ENCODE results near the gene TK2. TPM values are rescaled to one million over a fixed set of nuclear protein-coding genes. Genes with fewer than 3 reads are reported as not detected.

TK2 gene
- total and polyA plus RNA-seq, 9 of the 15 experiments (the other 6 are each of a cell fraction or from before 2014, with no cell fraction given), result 1.1 to 10.2 (median 5.3) TPM

DNA sequence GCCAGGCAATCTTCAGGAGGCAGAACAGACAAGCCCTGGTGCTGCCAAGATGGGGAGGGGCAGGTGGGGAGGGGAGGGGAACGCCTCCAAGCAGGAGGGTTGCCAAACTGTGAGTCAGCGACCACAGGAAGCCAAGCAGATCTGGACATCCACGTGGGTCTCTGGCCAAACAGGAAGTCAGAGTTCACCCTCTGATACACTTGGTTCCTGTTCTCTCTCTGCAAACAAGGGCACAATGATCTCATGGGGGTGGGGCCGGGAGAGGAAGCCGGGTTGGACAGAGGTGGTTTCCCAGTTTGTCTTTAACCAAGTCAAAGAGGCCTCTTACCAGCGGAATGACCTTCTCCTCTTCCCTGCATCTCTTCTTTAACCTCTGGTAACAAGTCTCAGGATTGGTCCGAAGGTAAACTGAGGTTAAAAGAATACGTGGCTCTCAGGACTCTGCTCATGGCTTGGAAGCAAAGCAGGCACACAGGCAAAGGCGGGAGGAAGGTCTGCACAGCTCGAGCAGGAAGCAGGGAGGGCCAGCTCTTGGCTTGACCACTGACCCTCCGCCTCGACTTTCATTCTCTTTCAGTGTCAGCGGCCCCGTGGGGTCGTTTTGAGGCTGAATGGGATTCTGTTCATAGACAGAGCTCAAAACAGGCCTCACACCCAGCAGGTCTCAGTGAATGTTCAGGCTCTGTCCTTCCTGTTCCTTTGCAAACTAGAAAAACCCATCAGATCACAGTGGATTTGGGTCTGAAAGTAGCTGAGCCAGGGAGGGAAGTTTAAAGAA, 32.9 kb downstream of the TK2 start (continued):
- no peak for TF ChIP-seq KLF1 (tag; IDR thresholded peaks at IDR 0.05)
- TF ChIP-seq ZMIZ1 (IDR thresholded peaks at IDR 0.05; ENCODE audit: low read depth in 2 of 2, low read length in 2 of 2), result no peak
- no peak for TF ChIP-seq ZNF134 (CRISPR knock-in tag; conservative IDR thresholded peaks at IDR 0.05)
- no peak for TF ChIP-seq RHOXF2B (CRISPR knock-in tag; conservative IDR thresholded peaks at IDR 0.05)
- TF ChIP-seq MAFF (IDR thresholded peaks at IDR 0.05; ENCODE audit: low read length), result no peak
- TF ChIP-seq, protein P1, sequence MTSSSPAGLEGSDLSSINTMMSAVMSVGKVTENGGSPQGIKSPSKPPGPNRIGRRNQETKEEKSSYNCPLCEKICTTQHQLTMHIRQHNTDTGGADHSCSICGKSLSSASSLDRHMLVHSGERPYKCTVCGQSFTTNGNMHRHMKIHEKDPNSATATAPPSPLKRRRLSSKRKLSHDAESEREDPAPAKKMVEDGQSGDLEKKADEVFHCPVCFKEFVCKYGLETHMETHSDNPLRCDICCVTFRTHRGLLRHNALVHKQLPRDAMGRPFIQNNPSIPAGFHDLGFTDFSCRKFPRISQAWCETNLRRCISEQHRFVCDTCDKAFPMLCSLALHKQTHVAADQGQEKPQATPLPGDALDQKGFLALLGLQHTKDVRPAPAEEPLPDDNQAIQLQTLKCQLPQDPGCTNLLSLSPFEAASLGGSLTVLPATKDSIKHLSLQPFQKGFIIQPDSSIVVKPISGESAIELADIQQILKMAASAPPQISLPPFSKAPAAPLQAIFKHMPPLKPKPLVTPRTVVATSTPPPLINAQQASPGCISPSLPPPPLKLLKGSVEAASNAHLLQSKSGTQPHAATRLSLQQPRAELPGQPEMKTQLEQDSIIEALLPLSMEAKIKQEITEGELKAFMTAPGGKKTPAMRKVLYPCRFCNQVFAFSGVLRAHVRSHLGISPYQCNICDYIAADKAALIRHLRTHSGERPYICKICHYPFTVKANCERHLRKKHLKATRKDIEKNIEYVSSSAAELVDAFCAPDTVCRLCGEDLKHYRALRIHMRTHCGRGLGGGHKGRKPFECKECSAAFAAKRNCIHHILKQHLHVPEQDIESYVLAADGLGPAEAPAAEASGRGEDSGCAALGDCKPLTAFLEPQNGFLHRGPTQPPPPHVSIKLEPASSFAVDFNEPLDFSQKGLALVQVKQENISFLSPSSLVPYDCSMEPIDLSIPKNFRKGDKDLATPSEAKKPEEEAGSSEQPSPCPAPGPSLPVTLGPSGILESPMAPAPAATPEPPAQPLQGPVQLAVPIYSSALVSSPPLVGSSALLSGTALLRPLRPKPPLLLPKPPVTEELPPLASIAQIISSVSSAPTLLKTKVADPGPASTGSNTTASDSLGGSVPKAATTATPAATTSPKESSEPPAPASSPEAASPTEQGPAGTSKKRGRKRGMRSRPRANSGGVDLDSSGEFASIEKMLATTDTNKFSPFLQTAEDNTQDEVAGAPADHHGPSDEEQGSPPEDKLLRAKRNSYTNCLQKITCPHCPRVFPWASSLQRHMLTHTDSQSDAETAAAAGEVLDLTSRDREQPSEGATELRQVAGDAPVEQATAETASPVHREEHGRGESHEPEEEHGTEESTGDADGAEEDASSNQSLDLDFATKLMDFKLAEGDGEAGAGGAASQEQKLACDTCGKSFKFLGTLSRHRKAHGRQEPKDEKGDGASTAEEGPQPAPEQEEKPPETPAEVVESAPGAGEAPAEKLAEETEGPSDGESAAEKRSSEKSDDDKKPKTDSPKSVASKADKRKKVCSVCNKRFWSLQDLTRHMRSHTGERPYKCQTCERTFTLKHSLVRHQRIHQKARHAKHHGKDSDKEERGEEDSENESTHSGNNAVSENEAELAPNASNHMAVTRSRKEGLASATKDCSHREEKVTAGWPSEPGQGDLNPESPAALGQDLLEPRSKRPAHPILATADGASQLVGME (CRISPR knock-in tag; IDR thresholded peaks at IDR 0.05), result no peak
- no peak for TF ChIP-seq MTF1 (CRISPR knock-in tag; IDR thresholded peaks at IDR 0.05; ENCODE audit: borderline replicate concordance)
- TF ChIP-seq, protein P2, sequence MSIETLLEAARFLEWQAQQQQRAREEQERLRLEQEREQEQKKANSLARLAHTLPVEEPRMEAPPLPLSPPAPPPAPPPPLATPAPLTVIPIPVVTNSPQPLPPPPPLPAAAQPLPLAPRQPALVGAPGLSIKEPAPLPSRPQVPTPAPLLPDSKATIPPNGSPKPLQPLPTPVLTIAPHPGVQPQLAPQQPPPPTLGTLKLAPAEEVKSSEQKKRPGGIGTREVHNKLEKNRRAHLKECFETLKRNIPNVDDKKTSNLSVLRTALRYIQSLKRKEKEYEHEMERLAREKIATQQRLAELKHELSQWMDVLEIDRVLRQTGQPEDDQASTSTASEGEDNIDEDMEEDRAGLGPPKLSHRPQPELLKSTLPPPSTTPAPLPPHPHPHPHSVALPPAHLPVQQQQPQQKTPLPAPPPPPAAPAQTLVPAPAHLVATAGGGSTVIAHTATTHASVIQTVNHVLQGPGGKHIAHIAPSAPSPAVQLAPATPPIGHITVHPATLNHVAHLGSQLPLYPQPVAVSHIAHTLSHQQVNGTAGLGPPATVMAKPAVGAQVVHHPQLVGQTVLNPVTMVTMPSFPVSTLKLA (conservative IDR thresholded peaks at IDR 0.05), result peak; percentile 97 to 98
- TF ChIP-seq ZNF764 (CRISPR knock-in tag; IDR thresholded peaks at IDR 0.05; ENCODE audit: low read depth), result no peak
- TF ChIP-seq SMAD3 (CRISPR knock-in tag; conservative IDR thresholded peaks at IDR 0.05), result no peak
- TF ChIP-seq ZFPM2 (CRISPR knock-in tag; IDR thresholded peaks at IDR 0.05), result no peak
- TF ChIP-seq, protein P3, sequence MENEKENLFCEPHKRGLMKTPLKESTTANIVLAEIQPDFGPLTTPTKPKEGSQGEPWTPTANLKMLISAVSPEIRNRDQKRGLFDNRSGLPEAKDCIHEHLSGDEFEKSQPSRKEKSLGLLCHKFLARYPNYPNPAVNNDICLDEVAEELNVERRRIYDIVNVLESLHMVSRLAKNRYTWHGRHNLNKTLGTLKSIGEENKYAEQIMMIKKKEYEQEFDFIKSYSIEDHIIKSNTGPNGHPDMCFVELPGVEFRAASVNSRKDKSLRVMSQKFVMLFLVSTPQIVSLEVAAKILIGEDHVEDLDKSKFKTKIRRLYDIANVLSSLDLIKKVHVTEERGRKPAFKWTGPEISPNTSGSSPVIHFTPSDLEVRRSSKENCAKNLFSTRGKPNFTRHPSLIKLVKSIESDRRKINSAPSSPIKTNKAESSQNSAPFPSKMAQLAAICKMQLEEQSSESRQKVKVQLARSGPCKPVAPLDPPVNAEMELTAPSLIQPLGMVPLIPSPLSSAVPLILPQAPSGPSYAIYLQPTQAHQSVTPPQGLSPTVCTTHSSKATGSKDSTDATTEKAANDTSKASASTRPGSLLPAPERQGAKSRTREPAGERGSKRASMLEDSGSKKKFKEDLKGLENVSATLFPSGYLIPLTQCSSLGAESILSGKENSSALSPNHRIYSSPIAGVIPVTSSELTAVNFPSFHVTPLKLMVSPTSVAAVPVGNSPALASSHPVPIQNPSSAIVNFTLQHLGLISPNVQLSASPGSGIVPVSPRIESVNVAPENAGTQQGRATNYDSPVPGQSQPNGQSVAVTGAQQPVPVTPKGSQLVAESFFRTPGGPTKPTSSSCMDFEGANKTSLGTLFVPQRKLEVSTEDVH (IDR thresholded peaks at IDR 0.05; ENCODE audit: low read depth, partially characterized antibody), result peak; percentile 40
- TF ChIP-seq SRSF7 (optimal IDR thresholded peaks at IDR 0.05; ENCODE audit: low read depth, low read length), result no peak
